ENCODE data around the gene TNK1.

GRCh38 chr17:7425756-7426155, 44.9 kb downstream of the TNK1 start:
- no peak for TF ChIP-seq CTCF (IDR thresholded peaks at IDR 0.05; ENCODE audit: borderline replicate concordance, extremely low read depth, low read length, poor library complexity, severe bottlenecking)
- no peak for TF ChIP-seq EZH2 (IDR thresholded peaks at IDR 0.05; ENCODE audit: borderline replicate concordance, low read depth, low read length, severe bottlenecking)

Measured in DND-41 (cell line).